Epithelial cell of prostate (primary cell): ENCODE measurements around the gene DIP2C.

ENCODE experiments used
- DNase-seq: peaks from one replicate; pipeline ENCODE4 v3.0.0-alpha.2; 2011; ENCODE audit warnings: low read depth, low spot score
- H3K27ac ChIP-seq: fragments of 450-650 bp; 2 replicates; pipeline ENCODE4 v1.5.1; 2017; ENCODE audit warnings: mild to moderate bottlenecking

Gene DIP2C

GRCh38 chr10:511101-511848, 178.2 kb downstream of the DIP2C start:
- no peak overlapping the region for H3K27ac ChIP-seq
- DNase-seq, result peak; percentile 58

- H3K27ac ChIP-seq, result no peak overlapping the region
- DNase-seq, result no peak
These were observed 179.0 kb downstream of the DIP2C start for GRCh38 chr10:510415-510881.

GRCh38 chr10:509361-510102, 179.9 kb downstream of the DIP2C start:
- H3K27ac ChIP-seq, result no peak overlapping the region
- DNase-seq, result no peak

GRCh38 chr10:508726-509125, 180.7 kb downstream of the DIP2C start:
- DNase-seq, result no peak
- H3K27ac ChIP-seq, result no peak overlapping the region

- DNase-seq, result no peak
These were observed 181.5 kb downstream of the DIP2C start for GRCh38 chr10:507908-508444.

GRCh38 chr10:507355-507699, 182.1 kb downstream of the DIP2C start:
- H3K27ac ChIP-seq, result no peak overlapping the region
- DNase-seq, result no peak

More at GRCh38 chr10:507908-508444, 181.5 kb downstream of the DIP2C start:
- no peak overlapping the region for H3K27ac ChIP-seq

- no peak overlapping the region for H3K27ac ChIP-seq
- no peak for DNase-seq
These were observed 182.8 kb downstream of the DIP2C start for GRCh38 chr10:506451-507354.

- DNase-seq, result no peak
- H3K27ac ChIP-seq, result no peak overlapping the region
These were observed 184.0 kb downstream of the DIP2C start for GRCh38 chr10:505419-505818.

GRCh38 chr10:504806-505205, 184.7 kb downstream of the DIP2C start:
- H3K27ac ChIP-seq, result no peak overlapping the region
- DNase-seq, result no peak

GRCh38 chr10:504121-504611, 185.3 kb downstream of the DIP2C start:
- DNase-seq, result no peak
- H3K27ac ChIP-seq, result no peak overlapping the region

GRCh38 chr10:501596-501995, 187.9 kb downstream of the DIP2C start:
- DNase-seq, result no peak
- H3K27ac ChIP-seq, result no peak overlapping the region

- no peak for DNase-seq
These were observed 188.6 kb downstream of the DIP2C start for GRCh38 chr10:500876-501275.

GRCh38 chr10:499991-500390, 189.5 kb downstream of the DIP2C start:
- no peak for DNase-seq
- no peak overlapping the region for H3K27ac ChIP-seq

More at GRCh38 chr10:500876-501275, 188.6 kb downstream of the DIP2C start:
- H3K27ac ChIP-seq, result no peak overlapping the region

- no peak for DNase-seq
These were observed 190.6 kb downstream of the DIP2C start for GRCh38 chr10:498760-499435.

GRCh38 chr10:497898-498451, 191.5 kb downstream of the DIP2C start:
- no peak overlapping the region for H3K27ac ChIP-seq
- DNase-seq, result no peak

More at GRCh38 chr10:498760-499435, 190.6 kb downstream of the DIP2C start:
- no peak overlapping the region for H3K27ac ChIP-seq

GRCh38 chr10:497289-497688, 192.2 kb downstream of the DIP2C start:
- no peak for DNase-seq
- H3K27ac ChIP-seq, result no peak overlapping the region

GRCh38 chr10:494556-494955, 194.9 kb downstream of the DIP2C start:
- H3K27ac ChIP-seq, result no peak overlapping the region

GRCh38 chr10:494149-494542, 195.3 kb downstream of the DIP2C start:
- no peak overlapping the region for H3K27ac ChIP-seq
- no peak for DNase-seq

More at GRCh38 chr10:494556-494955, 194.9 kb downstream of the DIP2C start:
- no peak for DNase-seq
